H1 (cell line): ENCODE data around the gene CERT1.

Experiments used
- JUND ChIP-seq: IDR thresholded peaks from 2 replicates; pipeline ENCODE4 v1.6.1; 2011; ENCODE audit warnings: mild to moderate bottlenecking, improper control_type of control experiment, low read length
- MAX ChIP-seq: IDR thresholded peaks from 2 replicates; pipeline ENCODE4 v1.6.1; 2012; ENCODE audit warnings: inconsistent platforms
- POLR2A ChIP-seq, 2 experiments: IDR thresholded peaks; 1 replicate in 1 of 2; 2 replicates in 1 of 2; pipeline ENCODE4 v1.6.1; 2011; ENCODE audit warnings: low read depth in 2 of 2, low read length in 2 of 2, mild to moderate bottlenecking in 2 of 2; ENCODE audit errors: control extremely low read depth in 1 of 2
- SIN3A ChIP-seq, 2 experiments: IDR thresholded peaks in 1 of 2; conservative IDR thresholded peaks in 1 of 2; 2 replicates each; pipeline ENCODE4 v1.6.1; 2011 to 2012; ENCODE audit warnings: low read length in 2 of 2, improper control_type of control experiment in 1 of 2, low read depth in 1 of 2, mild to moderate bottlenecking in 1 of 2
- SP2 ChIP-seq: IDR thresholded peaks from 2 replicates; pipeline ENCODE4 v1.6.1; 2012; ENCODE audit warnings: mild to moderate bottlenecking, low read length, inconsistent platforms
- TF ChIP-seq, protein P1 (sequence below), 3 experiments: IDR thresholded peaks; 1 replicate in 2 of 3; 2 replicates in 1 of 3; pipeline versions ENCODE4 v1.5.1 to v1.6.1; 2011; ENCODE audit warnings: low read length in 3 of 3, mild to moderate bottlenecking in 3 of 3, inconsistent platforms in 2 of 3, low read depth in 1 of 3, moderate library complexity in 1 of 3; ENCODE audit not compliant: insufficient read depth in 1 of 3; ENCODE audit errors: control extremely low read depth in 1 of 3

GRCh38 chr5:75496026-75496425 lies 15.4 kb downstream of the CERT1 start:
- TF ChIP-seq MAX, result no peak
- TF ChIP-seq JUND, result no peak
- TF ChIP-seq, protein P1, sequence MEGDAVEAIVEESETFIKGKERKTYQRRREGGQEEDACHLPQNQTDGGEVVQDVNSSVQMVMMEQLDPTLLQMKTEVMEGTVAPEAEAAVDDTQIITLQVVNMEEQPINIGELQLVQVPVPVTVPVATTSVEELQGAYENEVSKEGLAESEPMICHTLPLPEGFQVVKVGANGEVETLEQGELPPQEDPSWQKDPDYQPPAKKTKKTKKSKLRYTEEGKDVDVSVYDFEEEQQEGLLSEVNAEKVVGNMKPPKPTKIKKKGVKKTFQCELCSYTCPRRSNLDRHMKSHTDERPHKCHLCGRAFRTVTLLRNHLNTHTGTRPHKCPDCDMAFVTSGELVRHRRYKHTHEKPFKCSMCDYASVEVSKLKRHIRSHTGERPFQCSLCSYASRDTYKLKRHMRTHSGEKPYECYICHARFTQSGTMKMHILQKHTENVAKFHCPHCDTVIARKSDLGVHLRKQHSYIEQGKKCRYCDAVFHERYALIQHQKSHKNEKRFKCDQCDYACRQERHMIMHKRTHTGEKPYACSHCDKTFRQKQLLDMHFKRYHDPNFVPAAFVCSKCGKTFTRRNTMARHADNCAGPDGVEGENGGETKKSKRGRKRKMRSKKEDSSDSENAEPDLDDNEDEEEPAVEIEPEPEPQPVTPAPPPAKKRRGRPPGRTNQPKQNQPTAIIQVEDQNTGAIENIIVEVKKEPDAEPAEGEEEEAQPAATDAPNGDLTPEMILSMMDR (IDR thresholded peaks at IDR 0.05; ENCODE audit: control extremely low read depth in 1 of 3, insufficient read depth in 1 of 3, low read depth in 1 of 3, low read length in 3 of 3), result no peak
- no peak for TF ChIP-seq SP2
- no peak for TF ChIP-seq POLR2A (IDR thresholded peaks at IDR 0.05; ENCODE audit: control extremely low read depth in 1 of 2, low read depth in 2 of 2, low read length in 2 of 2)
- TF ChIP-seq SIN3A (conservative IDR thresholded peaks at IDR 0.05 in 1 of 2, IDR thresholded peaks at IDR 0.05 in 1 of 2; ENCODE audit: low read depth in 1 of 2, low read length in 2 of 2), result no peak
